Measurements from ENCODE around the gene PTPRJ. TPM values are rescaled to one million over a fixed set of nuclear protein-coding genes. Genes with fewer than 3 reads are reported as not detected.

PTPRJ gene
- total and polyA plus RNA-seq, 2 of the 4 experiments (the other 2 are of a cell fraction) = 5.6 to 14.9 TPM

GRCh38 chr11:48103621-48104567 is 123.5 kb downstream of the PTPRJ start:
- 0 out of 2 replicates have a peak, but pooled peaks have one; percentile 22 for ATAC-seq (ENCODE audit: low read depth)
- H3K9ac ChIP-seq (ENCODE audit: low read depth, low read length) = no peak overlapping the region
- TF ChIP-seq NFE2L2 (IDR thresholded peaks at IDR 0.05; ENCODE audit: low read depth, low read length) (no peak), MAFK (IDR thresholded peaks at IDR 0.05; ENCODE audit: low read depth, low read length) (no peak), RFX5 (IDR thresholded peaks at IDR 0.05; ENCODE audit: low read depth, low read length) (no peak), SMC3 (IDR thresholded peaks at IDR 0.05; ENCODE audit: low read depth, low read length) (no peak), RAD21 (IDR thresholded peaks at IDR 0.05; ENCODE audit: low read length) (no peak)

More at GRCh38 chr11:48103621-48104567, 123.5 kb downstream of the PTPRJ start:
- H2BK5ac ChIP-seq (ENCODE audit: low read depth, low read length, poor library complexity, severe bottlenecking) = no peak overlapping the region
- no peak overlapping the region for H3K4ac ChIP-seq (ENCODE audit: low read depth, low read length)
- H3K27me3 ChIP-seq (ENCODE audit: control insufficient read depth, insufficient read depth, low read length) = no peaks in the 10 kb centered on the region
- H2BK15ac ChIP-seq (ENCODE audit: low read depth, low read length) = no peak overlapping the region
- no peak overlapping the region for H3K14ac ChIP-seq (replicated peaks; ENCODE audit: low read depth, low read length)
- H3K23ac ChIP-seq (ENCODE audit: low read depth, low read length) = no peak overlapping the region
- H3K9me3 ChIP-seq (ENCODE audit: control insufficient read depth, insufficient read depth, low read length) = no peaks in the 10 kb centered on the region
- ChIA-PET CTCF (interaction anchor here (0.7 to 1.3 kb wide), 3 partner anchors 19 to 169 kb away, joined by 3 to 4 read pairs (median 4); no protein-coding TSS in a partner anchor), POLR2A (ENCODE audit: unreplicated experiment) (interaction anchor here (0.5 kb wide), 1 partner anchor 277 kb away, joined by 15 read pairs; no protein-coding TSS in a partner anchor)
- BruUV-seq (replicated peaks) = no TSS peak
- peaks cover 11% of the 10 kb centered on the region for H4K20me1 ChIP-seq (ENCODE audit: insufficient read depth, low read length)
- peak; percentile 13 for DNase-seq
- H3K4me2 ChIP-seq (ENCODE audit: low read depth, low read length) = no peak overlapping the region
- H3K4me1 ChIP-seq (ENCODE audit: control insufficient read depth, insufficient read depth, low read length) = peaks cover 8% of the 10 kb centered on the region
- H2BK20ac ChIP-seq (ENCODE audit: low read depth, low read length) = no peak overlapping the region
- intact Hi-C loops (cut with micrococcal nuclease) = no loop called here
- no peak overlapping the region for H2AK9ac ChIP-seq (replicated peaks; ENCODE audit: low read depth, low read length, poor library complexity)
- H2AFZ ChIP-seq (replicated peaks; ENCODE audit: low read length, poor library complexity) = no peak overlapping the region
- no peak overlapping the region for H4K8ac ChIP-seq (ENCODE audit: low read depth in 2 of 2, low read length in 2 of 2)
- 100% methylated on average over 1 of the region's 12 CpGs; no CpG with 5 or more reads in 1 of the 2 experiments for WGBS, 2 experiments (ENCODE audit: extremely low coverage in 2 of 2, insufficient read length in 1 of 2)
- H3K56ac ChIP-seq (ENCODE audit: extremely low read depth, insufficient read depth, low read length) = no peak overlapping the region
- H3K9me1 ChIP-seq (ENCODE audit: insufficient read depth, low read length) = peaks cover 27% of the 10 kb centered on the region; the same call in 1 of the 2 replicates
- dilution Hi-C loops (cut with HindIII; ENCODE audit: low sequenced_read_pairs, unreplicated experiment) = no loop called here
- H3K79me1 ChIP-seq (ENCODE audit: low read depth in 1 of 2, low read length in 2 of 2) = peaks cover 34 to 70% of the 10 kb centered on the region in 2 experiments
- no peak overlapping the region for H4K91ac ChIP-seq (ENCODE audit: insufficient read depth, low read depth, low read length)
- no peak overlapping the region for H3K27ac ChIP-seq (ENCODE audit: insufficient read depth, low read length)
- no peak overlapping the region for H2AK5ac ChIP-seq (ENCODE audit: low read depth, low read length)
- H2BK120ac ChIP-seq (ENCODE audit: low read depth, low read length) = no peak overlapping the region
- H4K5ac ChIP-seq (ENCODE audit: low read depth, low read length) = no peak overlapping the region
- no peak overlapping the region for H3K18ac ChIP-seq (ENCODE audit: low read depth, low read length)
- H3K4me3 ChIP-seq (ENCODE audit: insufficient read depth, low read depth, low read length) = no peak overlapping the region
- H3K36me3 ChIP-seq (ENCODE audit: control insufficient read depth, insufficient read depth, low read length) = no peaks in the 10 kb centered on the region
- in situ Hi-C loops (cut with MboI; ENCODE audit: low sequenced_read_pairs) = loop anchor here (10.0 kb wide), 1 partner anchor 249 kb away; no protein-coding TSS in a partner anchor
